Dedifferentiated amniotic fluid mesenchymal stem cell (primary cell): ENCODE results near the gene PDE9A.

Experiments used
- DNase-seq: peaks from one replicate; pipeline ENCODE4 v3.0.0-alpha.2; 2016; ENCODE audit errors: extremely low spot score

PDE9A gene

DNA sequence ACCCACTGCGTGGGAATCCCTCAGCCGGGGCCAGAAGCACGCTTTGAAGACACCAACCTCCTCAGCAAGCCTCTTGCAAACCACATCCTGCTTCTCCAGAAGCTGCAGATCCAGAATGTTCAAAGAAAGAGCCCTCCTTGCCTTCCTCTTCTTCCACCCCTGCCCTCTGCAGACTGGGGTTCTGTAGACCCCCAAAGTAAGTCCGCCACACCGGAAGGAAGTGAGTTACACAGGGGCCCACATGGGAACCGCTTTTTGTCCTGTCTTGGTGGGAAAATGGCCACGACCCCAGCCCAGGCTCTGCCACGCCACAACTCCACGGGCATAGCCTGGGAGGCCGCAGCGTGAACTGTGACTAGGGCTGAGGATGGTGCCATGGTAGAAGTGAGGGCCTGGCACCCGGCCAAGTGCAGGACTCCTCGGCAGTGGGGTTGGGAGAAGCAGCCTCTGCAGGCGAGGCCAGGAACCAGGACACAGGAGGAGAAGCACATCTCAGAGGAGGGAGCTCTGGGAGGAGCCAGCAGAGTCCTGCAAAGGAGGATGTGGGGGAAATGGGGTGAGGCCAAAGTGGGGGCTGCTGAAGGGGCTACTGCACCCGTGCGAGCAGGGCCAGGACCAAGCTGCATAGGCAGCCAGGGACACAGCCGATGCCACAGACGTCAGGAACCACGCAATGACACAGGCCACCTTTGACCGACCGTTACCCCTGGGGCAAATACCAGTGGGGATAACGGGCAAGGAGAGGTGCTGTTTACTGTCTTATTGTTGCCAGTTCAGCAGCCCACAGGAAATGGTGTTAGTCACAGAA lies 30.9 kb downstream of the PDE9A start:
- no peak for DNase-seq

- DNase-seq = no peak
These were observed 31.6 kb downstream of the PDE9A start for GRCh38 chr21:42685036-42685435.

DNA sequence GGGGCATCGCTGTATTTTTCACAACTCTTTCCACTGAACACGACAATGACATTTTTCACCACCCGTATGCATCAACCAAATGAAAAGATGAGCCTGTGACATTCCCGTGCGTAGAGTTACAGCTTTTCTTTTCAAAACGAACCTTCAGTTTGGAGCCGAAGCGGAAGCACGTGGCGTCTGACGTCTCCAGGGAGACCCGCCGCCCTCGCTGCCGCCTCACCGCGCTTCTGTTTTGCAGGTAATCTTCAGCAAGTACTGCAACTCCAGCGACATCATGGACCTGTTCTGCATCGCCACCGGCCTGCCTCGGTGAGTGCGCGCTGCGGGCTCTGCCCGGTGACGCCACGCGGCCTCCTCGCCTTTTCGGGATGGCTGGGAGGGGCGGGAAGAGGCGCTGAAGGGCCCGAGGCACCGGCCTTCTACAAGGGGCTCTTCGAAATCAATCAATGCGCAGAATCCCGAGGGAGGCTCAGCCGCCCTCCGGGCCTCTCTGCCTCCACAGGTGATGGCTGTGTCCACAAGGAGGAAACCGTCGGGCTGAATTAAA lies 32.6 kb downstream of the PDE9A start:
- DNase-seq = no peak

- DNase-seq = no peak
These were observed 34.4 kb downstream of the PDE9A start for GRCh38 chr21:42687796-42688195.

- DNase-seq = no peak
These were observed 34.9 kb downstream of the PDE9A start for GRCh38 chr21:42688226-42688840.

DNA sequence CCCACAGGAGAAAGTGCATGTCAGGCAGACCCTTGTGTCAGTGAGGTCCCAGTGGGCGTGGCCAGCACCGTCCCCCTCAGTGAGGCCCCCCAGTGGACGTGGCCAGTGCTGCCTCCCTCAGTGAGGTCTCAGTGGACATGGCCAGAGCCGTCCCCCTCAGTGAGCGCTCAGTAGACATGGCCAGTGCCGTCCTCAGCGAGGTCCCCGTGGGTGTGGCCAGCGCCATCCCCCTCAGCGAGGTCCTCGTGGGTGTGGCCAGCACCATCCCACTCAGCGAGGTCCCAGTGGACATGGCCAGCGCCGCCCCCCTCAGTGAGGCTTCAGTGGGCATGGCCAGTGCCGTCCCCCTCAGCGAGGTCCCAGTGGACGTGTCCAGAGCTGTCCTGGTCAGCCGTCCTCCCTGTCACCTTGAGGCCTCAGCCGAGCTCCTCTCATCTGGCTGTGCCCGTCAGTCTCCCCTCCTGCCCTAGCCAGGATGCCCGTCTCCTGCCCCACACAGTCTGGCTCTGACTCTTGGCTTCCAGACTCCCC lies 35.5 kb downstream of the PDE9A start:
- no peak for DNase-seq

DNA sequence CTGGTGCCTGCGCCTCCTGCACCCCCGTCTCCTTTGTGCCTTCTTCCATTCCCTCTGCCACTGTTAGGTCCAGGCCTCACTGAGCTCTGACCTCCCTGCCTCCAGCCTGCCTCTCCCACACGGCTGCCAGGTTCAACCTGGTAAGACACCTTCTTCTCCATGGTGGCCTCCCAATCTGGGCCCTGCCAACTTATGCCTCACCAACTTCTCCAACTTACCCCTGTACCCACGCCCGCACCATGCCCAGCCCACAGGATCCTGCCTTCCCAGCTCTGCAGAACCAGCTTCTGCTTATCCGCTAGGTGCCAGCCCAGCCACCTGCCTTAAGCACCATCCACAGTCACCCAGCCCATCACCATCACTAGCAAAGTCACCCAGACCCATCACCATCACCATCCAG lies 37.2 kb downstream of the PDE9A start:
- no peak for DNase-seq

DNA sequence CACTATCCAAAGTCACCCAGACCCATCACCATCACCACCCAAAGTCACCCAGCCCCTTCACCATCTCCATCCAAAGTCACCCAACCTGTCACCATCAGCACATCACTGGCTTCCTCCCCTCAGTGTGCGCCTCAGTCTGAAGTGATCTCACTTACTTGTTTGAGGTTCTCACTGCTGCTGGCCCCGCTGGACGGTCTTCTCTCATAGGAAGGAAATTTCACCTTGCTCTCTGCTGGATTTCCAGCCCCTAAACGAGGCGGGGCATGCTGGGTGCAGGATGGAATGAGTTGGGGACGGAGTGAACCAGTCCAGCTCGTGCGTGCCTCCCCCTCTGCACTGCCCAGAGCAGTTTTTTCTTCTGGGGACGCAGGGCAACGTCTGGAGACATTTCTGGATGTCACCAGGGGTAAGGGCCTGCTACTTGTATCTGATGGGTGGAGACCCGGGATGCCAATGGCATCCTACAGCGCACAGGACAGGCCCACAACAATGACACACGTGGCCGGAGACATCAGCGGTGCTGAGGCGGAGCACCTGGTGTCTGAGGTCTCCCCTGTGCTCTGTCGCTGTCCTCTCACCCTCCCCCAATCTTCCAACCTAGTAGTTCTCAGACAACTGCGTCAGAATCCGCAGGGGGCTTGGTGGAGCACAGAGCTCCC lies 38.6 kb downstream of the PDE9A start:
- DNase-seq = no peak

GRCh38 chr21:42692688-42693087 lies 39.3 kb downstream of the PDE9A start:
- DNase-seq = no peak

GRCh38 chr21:42694751-42695696 lies 41.6 kb downstream of the PDE9A start:
- DNase-seq = no peak

DNA sequence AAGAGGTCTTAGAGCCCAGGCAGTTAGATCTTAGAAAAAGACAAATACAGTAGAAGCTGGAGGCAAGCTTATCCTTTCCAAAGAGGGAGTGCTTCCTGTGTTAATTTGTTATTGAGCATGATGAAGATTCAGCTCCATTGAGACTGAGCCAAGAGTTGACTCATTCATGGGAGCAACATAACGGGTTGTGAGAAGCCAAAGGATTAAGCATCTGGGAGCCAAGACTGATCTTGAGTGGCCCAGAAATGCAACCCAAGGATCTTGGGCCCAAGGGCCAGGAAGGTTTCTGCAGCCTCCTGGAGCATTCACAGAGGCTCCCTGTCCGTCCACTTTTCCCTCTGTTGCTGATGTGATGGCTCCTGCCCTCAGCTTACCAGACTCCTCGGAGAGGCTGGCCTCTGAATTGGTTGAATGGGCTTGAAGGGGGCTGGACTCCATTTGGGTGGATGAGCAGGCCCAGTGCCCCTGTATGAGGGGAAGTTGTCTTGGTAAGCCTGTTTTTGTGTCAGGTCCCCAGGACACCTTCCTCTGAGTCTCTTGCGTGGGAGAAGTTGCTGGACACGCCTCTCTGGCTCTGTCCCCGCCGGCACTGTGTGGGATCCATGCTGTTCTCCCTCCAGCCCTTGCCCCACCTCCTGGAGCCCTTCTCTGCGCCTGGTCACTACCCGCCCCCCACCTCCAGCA lies 42.4 kb downstream of the PDE9A start:
- DNase-seq = no peak

GRCh38 chr21:42696501-42697040 lies 43.1 kb downstream of the PDE9A start:
- DNase-seq = no peak

DNA sequence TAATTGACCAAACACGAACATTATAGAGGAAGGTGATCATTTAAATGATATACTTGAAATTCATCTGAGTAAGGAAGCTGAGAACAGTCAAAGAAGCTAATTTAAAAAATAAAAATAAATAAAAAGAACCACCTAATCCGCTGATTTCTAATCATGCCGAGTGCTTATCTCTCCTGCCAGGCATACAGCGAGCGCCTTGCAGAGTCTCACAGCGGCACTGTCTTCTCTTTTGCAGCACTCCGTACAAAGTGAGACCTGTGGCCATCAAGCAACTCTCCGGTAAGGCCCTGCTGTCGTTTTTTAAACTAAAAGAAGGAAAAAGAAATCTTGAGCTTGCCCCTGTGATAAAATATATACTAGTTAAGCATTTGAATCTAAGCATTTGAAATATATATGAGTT lies 45.3 kb downstream of the PDE9A start:
- DNase-seq = no peak

- DNase-seq = no peak
These were observed 45.8 kb downstream of the PDE9A start for GRCh38 chr21:42699196-42699595.

- DNase-seq = no peak
These were observed 48.5 kb downstream of the PDE9A start for GRCh38 chr21:42701706-42702456.

DNA sequence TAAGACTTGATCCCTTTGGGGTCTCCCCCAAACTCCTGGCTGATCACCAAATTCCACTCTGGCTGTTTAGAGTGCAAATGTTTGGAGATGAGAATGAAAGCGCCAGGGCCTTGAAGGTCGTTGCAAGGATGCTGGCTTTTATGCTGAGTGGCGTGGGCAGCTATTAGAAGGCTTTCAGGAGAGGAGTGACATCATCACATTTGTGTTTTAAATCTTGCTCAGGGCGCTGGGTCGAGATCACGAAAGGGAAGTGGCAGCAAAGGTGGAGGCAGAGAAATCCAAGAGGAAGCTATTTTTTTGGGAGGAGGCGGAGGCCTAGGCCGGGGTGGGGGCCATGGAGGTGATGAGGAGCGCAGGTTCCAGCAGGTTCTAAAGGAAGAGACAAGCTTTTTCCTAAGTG lies 49.3 kb downstream of the PDE9A start:
- DNase-seq = no peak

GRCh38 chr21:42703136-42703908 lies 49.9 kb downstream of the PDE9A start:
- no peak for DNase-seq

DNA sequence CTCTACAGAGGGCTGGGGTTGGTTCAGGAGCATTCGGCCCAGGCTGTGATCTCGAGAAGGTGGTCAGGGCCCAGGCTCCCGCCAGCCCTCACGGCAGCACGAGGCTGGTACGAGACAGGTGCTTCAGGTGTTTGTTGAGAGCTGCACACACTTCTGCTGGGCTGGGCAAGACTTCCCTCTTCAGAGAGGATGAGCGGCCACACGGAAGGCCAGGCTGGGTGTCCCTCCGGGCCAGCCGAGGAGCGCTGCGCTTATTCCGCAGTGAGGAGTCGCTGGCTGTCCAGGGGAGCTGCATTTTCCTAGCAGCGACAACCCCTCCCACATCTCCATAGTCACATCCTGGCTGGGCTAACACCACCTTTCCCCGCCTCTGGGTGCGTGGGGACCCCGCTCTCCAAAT lies 50.5 kb downstream of the PDE9A start:
- no peak for DNase-seq

DNA sequence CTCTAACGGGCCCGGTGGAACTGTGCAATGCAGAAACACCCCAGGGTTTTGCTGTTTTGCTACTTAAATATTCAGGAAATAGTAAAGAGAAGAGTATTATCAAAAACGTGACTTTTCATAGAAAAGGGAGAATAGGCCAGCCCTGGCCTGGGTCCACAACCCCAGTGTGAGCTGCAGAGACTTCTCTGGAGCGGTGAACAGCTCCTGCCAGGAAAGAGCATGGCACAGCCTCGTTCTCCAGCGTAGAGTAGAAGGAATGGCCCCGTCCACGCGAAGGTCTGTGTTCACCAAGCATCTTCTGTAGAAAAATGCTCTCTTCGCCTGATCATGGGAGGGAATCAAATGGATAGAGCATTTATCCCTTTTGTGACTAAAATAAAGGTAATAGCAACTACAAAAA lies 51.4 kb downstream of the PDE9A start:
- DNase-seq = no peak
